GM18498 (cell line): ENCODE results near the gene SMIM35.

Source experiments
- ATAC-seq: cut with Tn5 transposase; IDR thresholded peaks from one replicate; pipeline ENCODE4 v1.9.1; 2021; ENCODE audit warnings: mild to moderate bottlenecking, moderate library complexity; ENCODE audit not compliant: unreplicated experiment

Gene SMIM35

GRCh38 chr11:118046051-118046963, 40.5 kb downstream of the SMIM35 start:
- ATAC-seq: no peak

GRCh38 chr11:118045191-118045590, 41.6 kb downstream of the SMIM35 start:
- ATAC-seq: no peak

DNA sequence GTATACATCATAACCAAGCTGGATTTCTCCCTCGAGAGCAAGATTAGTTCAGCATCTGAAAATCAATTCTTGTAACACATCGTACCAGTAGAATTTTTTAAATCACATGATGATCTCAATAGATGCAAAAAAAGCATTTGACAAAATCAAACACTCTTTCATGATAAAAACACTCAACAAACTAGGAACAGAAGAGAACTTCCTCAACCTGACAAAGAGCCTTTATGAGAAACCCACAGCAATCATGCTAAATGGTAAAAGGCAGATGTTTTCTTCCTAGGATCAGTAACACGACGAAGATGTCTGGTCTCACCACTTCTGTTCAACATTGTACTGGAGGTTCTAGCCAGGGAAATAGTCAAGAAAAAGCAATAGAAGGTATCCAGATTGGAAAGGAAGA, 44.0 kb downstream of the SMIM35 start:
- no peak for ATAC-seq

DNA sequence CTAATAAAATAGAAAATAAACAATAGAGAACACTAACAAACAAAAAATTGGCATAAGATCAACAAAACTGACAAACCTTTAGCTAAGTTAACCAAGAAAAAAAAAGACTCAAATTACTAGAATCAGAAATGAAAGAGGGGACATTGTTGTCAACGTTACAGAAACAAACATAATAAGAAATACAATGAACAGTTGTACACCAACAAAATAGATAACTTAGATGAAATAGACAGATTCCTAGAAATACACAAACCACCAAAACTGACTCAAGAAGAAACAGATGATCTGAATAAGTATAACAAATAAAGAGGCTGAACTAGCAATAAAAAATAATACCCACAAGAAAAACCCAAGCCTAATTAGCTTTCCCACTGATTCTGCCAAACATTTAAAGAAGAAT, 44.6 kb downstream of the SMIM35 start:
- no peak for ATAC-seq

DNA sequence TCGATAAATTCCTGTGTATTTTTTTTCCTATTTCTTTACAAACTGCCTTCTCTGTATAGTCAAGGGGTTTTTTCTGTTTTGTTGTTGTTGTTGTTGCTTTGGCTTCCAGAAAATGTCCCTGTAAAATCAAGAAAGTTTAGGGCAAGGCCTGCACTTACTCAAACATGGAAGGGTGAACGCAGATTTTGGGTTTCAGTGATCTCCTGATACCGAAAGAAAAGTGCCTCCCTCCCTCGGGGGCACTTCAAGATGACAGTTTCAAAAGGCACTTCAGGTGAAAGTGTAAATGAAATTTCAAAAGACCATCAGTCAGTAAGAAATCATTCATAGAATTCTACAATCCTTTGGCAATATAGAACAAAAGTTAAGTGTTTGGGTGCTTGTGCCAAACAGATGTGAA, 53.3 kb downstream of the SMIM35 start:
- peak; percentile 60 for ATAC-seq

- no peak for ATAC-seq
Measured at GRCh38 chr11:118028626-118029025, 58.1 kb downstream of the SMIM35 start.

- ATAC-seq: no peak
Measured at GRCh38 chr11:118027694-118028093, 59.1 kb downstream of the SMIM35 start.

DNA sequence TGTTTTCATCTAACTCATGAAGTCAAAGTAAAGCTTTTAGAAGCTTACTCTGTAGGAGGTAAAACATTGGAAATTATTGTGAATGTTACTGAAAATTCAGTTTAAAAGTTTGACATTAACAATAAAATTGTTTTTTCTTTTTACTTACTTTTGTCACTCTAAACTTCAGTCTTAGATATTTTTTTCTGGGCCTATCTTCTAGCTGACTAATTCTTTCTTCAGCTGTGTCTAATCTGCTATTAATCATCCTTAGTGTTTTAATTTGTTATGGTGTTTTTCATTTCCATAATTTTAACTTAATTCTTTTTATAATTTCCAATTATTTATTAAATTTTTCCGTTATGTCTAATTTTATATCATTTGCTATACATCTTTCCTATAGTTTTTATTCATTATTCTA, 65.6 kb downstream of the SMIM35 start:
- ATAC-seq: no peak

- no peak for ATAC-seq
Measured at GRCh38 chr11:118018401-118018800, 68.4 kb downstream of the SMIM35 start.

GRCh38 chr11:118017631-118018315, 69.0 kb downstream of the SMIM35 start:
- no peak for ATAC-seq

GRCh38 chr11:118017111-118017510, 69.7 kb downstream of the SMIM35 start:
- no peak for ATAC-seq

GRCh38 chr11:118016104-118016503, 70.7 kb downstream of the SMIM35 start:
- ATAC-seq: no peak

- ATAC-seq: no peak
Measured at GRCh38 chr11:118015385-118015841, 71.3 kb downstream of the SMIM35 start.

DNA sequence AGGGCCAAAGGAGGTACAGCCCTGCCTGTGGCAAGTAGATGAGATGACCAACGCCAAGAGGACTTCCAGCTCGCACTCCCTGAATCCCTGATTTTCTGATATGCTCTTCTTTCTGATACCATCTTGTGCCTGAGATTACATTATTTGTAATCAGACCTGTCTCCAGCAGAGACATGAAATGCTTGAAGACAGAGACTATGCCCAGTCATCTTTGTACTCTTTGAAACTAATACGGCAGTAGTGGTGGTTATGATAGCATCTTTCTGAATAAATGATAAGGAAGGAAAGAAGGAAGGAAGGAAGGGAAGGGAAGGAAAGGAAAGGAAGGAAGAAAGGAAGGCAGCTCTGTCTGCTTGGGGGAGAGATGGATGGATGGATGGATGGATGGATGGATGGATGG, 72.7 kb downstream of the SMIM35 start:
- ATAC-seq: no peak

GRCh38 chr11:118012083-118012669, 74.6 kb downstream of the SMIM35 start:
- no peak for ATAC-seq

GRCh38 chr11:118010738-118011461, 75.9 kb downstream of the SMIM35 start:
- peak; percentile 75 for ATAC-seq

- no peak for ATAC-seq
Measured at GRCh38 chr11:118009864-118010737, 76.7 kb downstream of the SMIM35 start.

GRCh38 chr11:118008271-118008911, 78.4 kb downstream of the SMIM35 start:
- ATAC-seq: no peak

GRCh38 chr11:118007563-118008270, 79.0 kb downstream of the SMIM35 start:
- peak; percentile 51 for ATAC-seq
